NOMO-1 (cell line): ENCODE results near the gene MFSD2B.

Source experiments
- DNase-seq, 2 experiments: peaks; one replicate each; lab custom pipeline; 2025; ENCODE audit not compliant: unreplicated experiment in 2 of 2; lab: John Stamatoyannopoulos, UW

MFSD2B gene

GRCh38 chr2:24050041-24050979 lies 40.4 kb downstream of the MFSD2B start:
- no peak for DNase-seq

DNA sequence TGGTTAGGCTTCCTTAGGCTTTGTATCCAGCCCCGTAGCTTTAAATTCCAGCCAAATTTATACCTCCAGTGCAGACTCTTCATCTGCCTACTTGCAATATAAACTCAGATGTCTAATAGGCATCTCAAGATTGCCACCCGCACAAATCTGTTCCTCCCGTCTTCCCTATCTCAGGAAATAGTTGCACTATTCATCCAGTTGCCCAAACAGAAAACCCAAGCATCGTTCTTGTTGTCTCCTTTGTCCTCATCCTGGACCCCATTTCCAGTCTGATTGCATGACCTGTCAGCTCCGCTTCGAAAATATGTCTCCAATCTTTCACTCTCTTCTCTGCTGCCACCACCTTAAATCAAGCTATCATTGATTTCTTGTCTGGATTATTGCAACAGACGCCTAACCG lies 41.9 kb downstream of the MFSD2B start:
- DNase-seq = no peak

DNA sequence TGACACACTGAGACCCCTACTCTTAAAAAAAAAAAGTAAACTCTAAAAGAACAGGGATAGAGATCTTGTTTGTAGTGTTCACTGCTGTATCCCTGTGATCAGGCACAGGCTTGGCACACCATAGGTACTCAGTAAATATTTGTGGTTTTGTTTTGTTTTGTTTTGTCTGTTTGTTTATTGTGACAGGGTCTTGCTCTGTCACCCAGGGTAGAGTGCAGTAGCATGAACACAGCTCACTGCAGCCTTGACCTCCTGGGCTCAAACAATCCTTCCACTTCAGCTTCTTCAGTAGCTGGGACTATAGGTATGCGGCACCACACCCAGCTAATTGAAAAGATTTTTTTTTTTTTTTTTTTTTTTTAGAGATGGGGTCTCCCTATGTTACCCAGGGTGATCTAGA lies 43.1 kb downstream of the MFSD2B start:
- no peak for DNase-seq

GRCh38 chr2:24054366-24055010 lies 44.6 kb downstream of the MFSD2B start:
- DNase-seq = no peak

GRCh38 chr2:24055750-24056149 lies 45.9 kb downstream of the MFSD2B start:
- DNase-seq = no peak

- no peak for DNase-seq
These were observed 48.8 kb downstream of the MFSD2B start for GRCh38 chr2:24058564-24059271.

DNA sequence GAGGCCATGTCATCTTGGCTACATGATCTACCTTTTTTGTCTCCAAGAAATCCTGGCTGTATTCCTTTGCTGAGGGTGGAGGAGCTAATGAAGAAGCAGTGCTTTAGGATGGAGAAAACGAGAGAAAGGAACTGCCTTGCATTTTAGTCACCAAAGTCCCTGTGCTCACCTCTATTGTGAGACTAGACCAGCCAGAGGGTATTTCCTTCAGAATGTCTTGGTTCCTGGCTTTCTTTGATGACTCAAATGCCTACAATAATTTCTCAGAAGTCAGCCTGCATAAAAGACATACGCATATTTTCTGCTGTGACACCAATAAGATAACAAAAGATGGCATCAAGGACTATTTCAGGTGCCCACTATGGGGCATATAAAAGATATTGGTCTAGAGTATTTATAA lies 55.5 kb downstream of the MFSD2B start:
- no peak for DNase-seq

DNA sequence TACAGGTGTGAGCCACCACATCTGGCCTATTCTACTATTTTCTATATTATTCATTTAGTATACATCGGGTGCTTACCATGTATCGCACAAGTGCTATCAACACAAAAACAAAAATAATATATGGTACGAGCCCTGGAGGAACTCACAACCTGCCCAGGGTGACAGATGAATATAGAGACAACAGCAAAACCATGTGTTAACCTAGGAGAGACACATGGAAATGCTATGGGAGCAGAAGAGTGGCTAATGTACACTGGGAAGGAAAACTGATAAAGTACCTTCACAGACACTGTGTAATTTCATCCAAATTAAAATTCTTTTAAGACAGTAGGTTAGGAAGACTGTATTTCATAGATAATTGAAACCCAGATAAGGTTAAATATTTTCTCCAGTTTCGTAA lies 62.4 kb downstream of the MFSD2B start:
- DNase-seq = no peak

DNA sequence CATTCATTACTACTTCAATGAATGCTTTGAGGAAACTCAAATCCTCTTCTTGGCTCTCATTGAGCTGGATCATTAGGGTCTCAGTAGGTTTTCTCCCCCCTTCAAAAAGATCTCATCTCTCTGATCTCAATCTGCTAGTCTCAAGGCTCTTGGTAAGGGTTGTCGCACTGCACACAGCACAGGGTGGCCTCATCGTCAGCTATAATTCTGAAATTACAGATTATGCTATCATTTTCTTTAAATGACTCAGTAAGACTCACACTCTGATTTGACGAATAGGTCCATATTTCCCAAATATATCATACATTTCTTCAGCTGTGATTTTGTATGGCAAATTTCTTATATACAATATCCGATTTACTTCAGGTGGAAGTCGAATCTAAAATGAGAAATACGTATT lies 63.9 kb downstream of the MFSD2B start:
- no peak for DNase-seq

DNA sequence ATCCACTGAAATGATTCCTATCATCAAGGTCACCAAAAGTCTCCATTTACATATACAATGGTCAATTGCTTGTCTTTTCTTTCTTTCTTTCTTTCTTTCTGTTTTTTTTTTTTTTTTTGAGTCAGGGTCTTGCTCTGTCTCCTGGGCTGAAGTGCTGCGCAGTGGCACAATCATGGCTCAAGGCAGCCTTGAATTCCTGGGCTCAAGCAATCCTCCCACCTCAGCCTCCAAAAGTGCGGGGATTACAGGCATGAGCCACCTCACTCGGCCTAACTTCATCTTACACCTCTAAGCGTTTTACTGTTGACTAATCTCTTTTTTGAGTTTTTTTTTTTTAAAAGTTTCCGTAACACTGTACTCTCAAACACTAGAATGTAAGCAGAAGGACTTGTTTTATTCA lies 65.4 kb downstream of the MFSD2B start:
- DNase-seq = no peak
